IPS-18a (cell line): ENCODE measurements around the gene LARP1.

Source experiments
- H3K27ac ChIP-seq: one replicate; pipeline ENCODE4 v1.5.1; 2013; ENCODE audit warnings: low read length
- H3K27me3 ChIP-seq: one replicate; pipeline ENCODE4 v1.6.1; 2013; ENCODE audit warnings: mild to moderate bottlenecking, low read length; ENCODE audit not compliant: control insufficient read depth, insufficient read depth
- H3K36me3 ChIP-seq: one replicate; pipeline ENCODE4 v1.6.1; 2013; ENCODE audit warnings: low read depth, low read length; ENCODE audit not compliant: control insufficient read depth
- H3K4me1 ChIP-seq: one replicate; pipeline ENCODE4 v1.6.1; 2013; ENCODE audit warnings: low read depth, low read length; ENCODE audit not compliant: control insufficient read depth
- H3K4me3 ChIP-seq: one replicate; pipeline ENCODE4 v1.5.1; 2013; ENCODE audit warnings: low read length
- H3K9ac ChIP-seq: one replicate; pipeline ENCODE4 v1.6.1; 2013; ENCODE audit warnings: mild to moderate bottlenecking, low read length, moderate library complexity
- H3K9me3 ChIP-seq: one replicate; pipeline ENCODE4 v1.6.1; 2013; ENCODE audit warnings: low read depth, low read length; ENCODE audit not compliant: control insufficient read depth

LARP1 gene

DNA sequence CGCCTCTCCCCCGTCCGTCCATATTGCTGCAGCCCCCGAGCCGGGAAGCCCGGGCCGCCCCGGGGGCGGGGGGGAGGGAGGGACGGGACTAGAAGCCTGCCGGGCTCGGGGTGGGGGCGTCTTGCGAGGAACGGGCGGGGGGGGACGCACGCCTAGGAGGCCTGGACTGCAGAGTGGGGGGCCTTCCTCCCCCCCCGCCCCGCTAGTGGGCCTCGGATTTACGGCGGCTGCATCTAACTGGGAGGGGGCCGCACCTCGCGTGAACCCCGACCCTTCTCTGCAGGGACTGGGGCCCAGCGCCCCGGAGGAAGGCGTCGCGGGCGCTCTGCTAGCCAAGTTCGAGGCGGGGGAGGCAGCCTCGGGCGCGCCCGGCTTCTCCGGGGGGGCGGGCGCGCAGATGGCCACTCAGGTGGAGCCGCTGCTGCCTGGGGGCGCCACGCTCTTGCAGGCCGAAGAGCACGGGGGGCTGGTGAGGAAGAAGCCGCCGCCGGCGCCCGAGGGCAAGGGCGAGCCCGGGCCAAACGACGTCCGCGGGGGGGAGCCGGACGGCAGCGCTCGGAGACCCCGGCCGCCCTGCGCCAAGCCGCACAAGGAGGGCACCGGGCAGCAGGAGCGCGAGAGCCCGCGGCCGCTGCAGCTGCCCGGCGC lies at the start of gene LARP1:
LARP1 (plus strand) TSS at position 17 of the 648 bp plus-strand sequence; CDS start at position 398, 381 bp downstream.
- Histone ChIP-seq H3K4me1 (peaks cover 40% of the 10 kb centered on the region), H3K27ac (peak within 1 kb of the TSS; percentile 89), H3K36me3 (no peaks in the 10 kb centered on the region), H3K27me3 (no peaks in the 10 kb centered on the region), H3K9me3 (no peaks in the 10 kb centered on the region), H3K9ac (peak within 1 kb of the TSS; percentile 91), H3K4me3 (peak within 1 kb of the TSS; percentile 94)

DNA sequence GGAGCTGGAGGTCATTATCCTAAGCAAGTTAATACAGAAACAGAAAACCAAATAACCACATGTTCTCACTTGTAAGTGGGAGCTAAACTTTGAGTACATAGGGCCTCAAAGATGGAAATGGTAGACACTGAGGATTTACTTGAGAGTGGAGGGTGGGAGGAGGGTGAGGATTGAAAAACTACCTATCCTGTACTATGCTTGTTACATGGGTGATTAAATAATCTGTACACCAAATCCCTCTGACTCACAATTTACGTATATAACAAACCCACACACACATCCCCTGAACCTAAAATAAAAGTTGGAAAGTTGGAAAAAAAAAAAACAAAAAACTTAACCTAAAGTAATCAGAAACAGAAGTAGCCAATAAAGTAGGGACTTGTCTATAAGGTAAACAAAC lies 48.8 kb upstream of the LARP1 start:
- H3K27ac ChIP-seq: no peak overlapping the region
- H3K9me3 ChIP-seq: no peaks in the 10 kb centered on the region
- no peak overlapping the region for H3K4me3 ChIP-seq
- no peak overlapping the region for H3K9ac ChIP-seq
- peaks cover 4% of the 10 kb centered on the region for H3K4me1 ChIP-seq
- H3K27me3 ChIP-seq: no peaks in the 10 kb centered on the region
- no peaks in the 10 kb centered on the region for H3K36me3 ChIP-seq

DNA sequence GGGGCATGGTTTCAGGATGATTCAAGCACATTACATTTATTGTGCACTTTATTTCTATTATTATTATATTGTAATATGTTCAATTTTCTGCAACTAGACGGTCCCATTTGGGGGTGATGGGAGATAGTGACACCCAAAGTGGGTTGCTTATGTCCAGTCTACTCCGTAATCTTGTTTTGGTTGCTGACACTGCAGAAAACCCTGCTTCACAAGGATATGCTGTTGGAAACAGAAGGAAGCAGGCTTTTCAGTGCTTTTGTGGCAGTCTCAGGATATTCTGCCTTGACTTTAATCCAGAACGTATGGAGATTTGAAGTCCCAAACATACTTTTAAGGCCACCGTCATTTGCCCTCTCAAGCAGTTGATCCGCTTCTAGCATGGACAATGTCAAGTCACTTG lies 47.5 kb upstream of the LARP1 start:
- H3K36me3 ChIP-seq: no peaks in the 10 kb centered on the region
- H3K27me3 ChIP-seq: no peaks in the 10 kb centered on the region
- H3K27ac ChIP-seq: no peak overlapping the region
- no peaks in the 10 kb centered on the region for H3K9me3 ChIP-seq
- H3K9ac ChIP-seq: no peak overlapping the region
- H3K4me1 ChIP-seq: peaks cover 12% of the 10 kb centered on the region
- H3K4me3 ChIP-seq: no peak overlapping the region

DNA sequence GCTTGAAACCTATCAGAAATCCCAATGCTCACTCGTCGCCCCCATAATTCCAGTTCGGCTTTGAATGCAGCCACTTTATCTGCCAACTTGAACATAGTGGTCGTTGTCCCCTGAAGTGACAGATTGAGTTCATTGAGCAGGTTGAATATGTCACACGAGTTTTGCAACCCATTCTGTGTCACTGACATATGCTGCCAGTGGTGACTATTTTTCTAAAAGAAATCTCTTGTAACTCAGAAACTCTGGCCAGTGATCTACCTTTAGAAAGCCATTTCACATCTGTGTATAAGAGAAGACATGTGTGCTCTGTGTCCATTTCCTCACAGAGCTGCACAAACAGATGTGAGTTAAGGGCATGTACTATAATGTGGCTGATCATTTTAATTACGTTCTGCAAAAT lies 47.0 kb upstream of the LARP1 start:
- Histone ChIP-seq H3K27me3 (no peaks in the 10 kb centered on the region), H3K9me3 (no peaks in the 10 kb centered on the region), H3K36me3 (no peaks in the 10 kb centered on the region), H3K27ac (no peak overlapping the region), H3K9ac (no peak overlapping the region), H3K4me3 (no peak overlapping the region), H3K4me1 (peaks cover 16% of the 10 kb centered on the region)

DNA sequence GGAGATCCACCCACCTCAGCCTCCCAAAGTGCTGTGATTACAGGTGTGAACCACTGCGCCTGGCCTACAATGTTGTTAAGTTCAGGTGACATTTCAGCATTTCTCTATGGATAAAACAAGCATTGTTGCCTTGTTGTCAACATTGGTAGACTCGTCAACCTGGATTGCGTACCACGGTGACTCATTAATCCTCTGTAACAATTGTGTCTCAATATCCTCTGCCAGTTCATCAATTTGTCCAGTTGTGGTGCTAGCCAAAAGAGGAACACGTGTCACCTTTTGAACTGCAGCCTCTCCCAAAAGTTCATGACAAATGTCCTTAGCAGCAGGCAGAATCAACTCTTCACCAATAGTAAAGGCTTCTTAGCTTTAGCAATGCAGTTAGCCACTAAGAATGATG lies 46.3 kb upstream of the LARP1 start:
- no peak overlapping the region for H3K9ac ChIP-seq
- H3K27me3 ChIP-seq: no peaks in the 10 kb centered on the region
- H3K36me3 ChIP-seq: no peaks in the 10 kb centered on the region
- H3K9me3 ChIP-seq: no peaks in the 10 kb centered on the region
- H3K4me1 ChIP-seq: peaks cover 23% of the 10 kb centered on the region
- H3K27ac ChIP-seq: no peak overlapping the region
- no peak overlapping the region for H3K4me3 ChIP-seq

DNA sequence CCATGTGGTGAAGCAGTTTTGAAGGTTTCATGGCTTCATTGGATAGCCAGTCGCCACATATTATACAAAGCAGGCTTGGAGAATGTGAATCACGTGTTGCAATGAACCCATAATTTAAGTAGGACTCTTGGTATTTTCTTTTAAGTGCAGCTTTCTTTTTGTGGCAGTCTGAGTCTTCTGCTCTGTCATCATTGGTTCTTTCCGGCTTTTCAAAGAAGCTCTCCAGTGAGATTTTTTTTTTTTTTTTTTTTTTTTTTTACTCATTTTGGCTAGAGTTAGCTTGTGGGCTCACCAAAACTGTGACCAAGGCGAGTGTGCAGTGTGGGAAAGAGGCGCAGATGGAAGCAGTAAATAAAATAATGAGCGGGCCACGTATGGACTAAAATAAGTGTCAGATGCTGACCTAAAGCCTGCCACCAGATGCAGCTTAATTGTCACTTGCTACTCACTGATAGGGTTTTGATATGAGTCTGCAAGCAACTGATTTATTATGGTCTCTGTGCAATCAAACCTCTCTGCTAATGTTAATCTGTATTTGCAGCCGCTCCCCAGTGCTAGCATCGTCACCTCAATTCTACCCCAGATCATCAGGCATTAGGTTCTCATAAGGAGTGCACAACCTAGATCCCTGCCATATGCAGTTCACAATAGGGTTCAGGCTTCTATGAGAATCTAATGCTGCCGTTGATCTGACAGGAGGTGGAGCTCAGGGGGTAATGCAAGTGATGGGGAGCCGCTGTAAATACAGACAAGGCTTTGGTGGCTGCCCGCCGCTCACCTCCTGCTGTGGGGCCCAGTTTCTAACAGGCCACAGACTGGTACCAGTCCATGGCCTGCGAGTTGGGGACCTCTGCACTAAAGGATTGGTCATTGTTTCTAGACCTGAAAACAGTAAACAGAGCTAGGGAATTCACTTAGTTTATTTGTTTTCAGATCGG lies 45.5 kb upstream of the LARP1 start:
- Histone ChIP-seq H3K4me1 (peaks cover 31% of the 10 kb centered on the region), H3K9me3 (no peaks in the 10 kb centered on the region), H3K4me3 (no peak overlapping the region), H3K27ac (no peak overlapping the region), H3K36me3 (no peaks in the 10 kb centered on the region), H3K27me3 (no peaks in the 10 kb centered on the region), H3K9ac (no peak overlapping the region)

DNA sequence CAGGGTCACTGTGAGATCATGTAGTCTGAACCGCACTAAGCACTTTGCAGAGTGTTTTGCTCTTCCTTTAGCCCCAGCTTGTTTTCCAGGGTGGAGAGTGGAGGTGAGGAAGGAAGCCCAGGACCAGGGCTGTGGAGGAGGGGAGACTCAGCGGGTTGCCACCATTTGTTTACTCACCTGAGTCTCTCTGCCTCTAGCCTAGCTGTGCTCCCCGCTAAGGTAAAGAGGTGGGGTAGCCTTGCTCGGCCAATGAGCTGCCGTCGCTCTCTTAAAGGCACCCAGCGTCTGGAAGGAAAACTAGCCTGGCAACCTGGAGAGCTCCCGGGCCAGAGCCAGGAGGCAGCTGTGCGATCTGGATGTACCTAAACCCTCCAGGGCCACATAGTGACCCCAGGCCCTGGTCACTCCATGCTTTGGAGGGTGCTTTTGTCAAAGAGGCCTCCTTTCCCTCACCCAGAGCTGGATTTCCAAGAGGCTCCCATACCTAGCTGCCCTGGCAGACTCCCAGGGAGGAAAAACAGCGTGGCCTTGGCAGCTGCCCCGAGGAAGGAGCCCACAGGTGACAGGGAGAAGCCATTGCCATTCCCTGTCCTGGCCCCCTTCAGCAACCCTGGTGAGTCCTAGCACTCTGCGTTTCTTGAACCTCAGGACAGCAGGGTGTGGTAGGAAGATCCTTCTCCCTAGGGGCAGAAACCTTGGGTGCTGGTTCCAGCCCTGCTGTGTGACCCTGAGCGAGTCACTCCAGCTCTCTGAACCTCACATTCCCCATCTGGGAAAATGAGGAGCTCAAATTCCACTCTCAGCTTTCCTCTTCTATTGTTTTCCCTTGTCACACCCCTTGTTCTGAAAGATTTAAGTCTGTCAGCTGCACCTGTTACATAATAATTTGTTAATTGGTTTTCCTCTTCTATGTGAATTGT lies 42.4 kb upstream of the LARP1 start:
- Histone ChIP-seq H3K9me3 (no peaks in the 10 kb centered on the region), H3K36me3 (no peaks in the 10 kb centered on the region), H3K27ac (peak overlapping the region; percentile 10), H3K4me1 (peaks cover 31% of the 10 kb centered on the region), H3K27me3 (no peaks in the 10 kb centered on the region), H3K4me3 (peak overlapping the region; percentile 36), H3K9ac (no peak overlapping the region)

DNA sequence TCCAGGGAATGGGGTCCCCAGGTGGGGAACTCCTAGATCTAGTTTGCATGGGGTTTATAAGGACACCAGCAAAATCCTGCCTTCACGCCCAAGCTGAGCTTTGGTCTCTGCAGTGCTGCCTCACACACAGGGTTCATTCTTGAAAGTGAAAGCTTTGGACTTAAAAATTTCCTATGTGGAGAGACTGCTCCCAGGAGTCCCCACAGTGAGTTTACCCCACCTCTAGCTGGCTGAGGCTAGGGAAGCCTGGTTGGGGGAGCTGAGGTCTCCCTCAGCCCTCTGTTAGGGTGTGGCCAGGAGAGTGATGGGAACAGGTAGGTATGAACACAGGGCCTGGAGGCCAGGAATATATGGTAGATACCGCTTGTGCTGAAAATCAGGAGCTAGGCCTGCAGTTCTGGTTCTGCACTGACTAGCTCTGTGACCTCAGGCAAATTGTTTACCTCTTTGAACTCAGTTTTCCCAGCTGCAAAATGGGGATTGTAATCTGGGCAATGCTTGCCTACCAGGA lies 41.5 kb upstream of the LARP1 start:
- no peaks in the 10 kb centered on the region for H3K36me3 ChIP-seq
- no peaks in the 10 kb centered on the region for H3K27me3 ChIP-seq
- H3K9me3 ChIP-seq: no peaks in the 10 kb centered on the region
- no peak overlapping the region for H3K4me3 ChIP-seq
- peaks cover 31% of the 10 kb centered on the region for H3K4me1 ChIP-seq
- H3K27ac ChIP-seq: no peak overlapping the region
- no peak overlapping the region for H3K9ac ChIP-seq

DNA sequence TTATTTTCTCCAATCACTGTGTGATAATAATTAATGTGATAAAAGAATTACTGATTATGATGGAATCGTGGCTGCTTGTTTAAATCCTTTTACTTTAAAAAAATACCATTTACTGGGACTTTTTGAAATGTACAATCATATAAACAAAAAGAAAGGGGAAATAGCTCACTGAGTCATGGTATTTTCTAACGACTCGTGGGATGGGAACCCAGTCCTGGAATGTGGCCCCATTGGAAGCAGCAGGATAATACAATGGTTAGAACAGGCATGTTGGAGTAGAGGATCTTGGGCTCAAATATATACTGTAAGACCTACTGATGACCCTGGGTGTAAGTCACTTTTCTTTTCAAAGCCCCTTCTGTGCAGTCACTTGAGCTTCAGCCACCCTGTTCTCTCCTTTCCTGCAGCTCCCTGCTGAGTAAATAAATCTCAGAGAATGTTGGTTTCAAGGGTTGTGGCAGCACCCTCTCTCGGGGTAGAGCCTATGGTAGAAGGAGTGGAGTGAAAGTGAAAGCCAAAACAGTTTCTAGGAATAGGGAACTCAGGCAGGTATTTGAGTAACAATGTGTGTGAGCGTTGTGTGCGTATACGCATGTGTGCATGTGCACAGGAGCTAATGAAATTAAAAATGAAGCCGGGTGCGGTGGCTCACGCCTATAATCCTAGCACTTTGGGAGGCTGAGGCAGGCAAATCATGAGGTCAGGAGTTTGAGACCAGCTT lies 40.8 kb upstream of the LARP1 start:
- no peaks in the 10 kb centered on the region for H3K9me3 ChIP-seq
- H3K36me3 ChIP-seq: no peaks in the 10 kb centered on the region
- no peaks in the 10 kb centered on the region for H3K27me3 ChIP-seq
- no peak overlapping the region for H3K9ac ChIP-seq
- peaks cover 31% of the 10 kb centered on the region for H3K4me1 ChIP-seq
- H3K4me3 ChIP-seq: no peak overlapping the region
- no peak overlapping the region for H3K27ac ChIP-seq

DNA sequence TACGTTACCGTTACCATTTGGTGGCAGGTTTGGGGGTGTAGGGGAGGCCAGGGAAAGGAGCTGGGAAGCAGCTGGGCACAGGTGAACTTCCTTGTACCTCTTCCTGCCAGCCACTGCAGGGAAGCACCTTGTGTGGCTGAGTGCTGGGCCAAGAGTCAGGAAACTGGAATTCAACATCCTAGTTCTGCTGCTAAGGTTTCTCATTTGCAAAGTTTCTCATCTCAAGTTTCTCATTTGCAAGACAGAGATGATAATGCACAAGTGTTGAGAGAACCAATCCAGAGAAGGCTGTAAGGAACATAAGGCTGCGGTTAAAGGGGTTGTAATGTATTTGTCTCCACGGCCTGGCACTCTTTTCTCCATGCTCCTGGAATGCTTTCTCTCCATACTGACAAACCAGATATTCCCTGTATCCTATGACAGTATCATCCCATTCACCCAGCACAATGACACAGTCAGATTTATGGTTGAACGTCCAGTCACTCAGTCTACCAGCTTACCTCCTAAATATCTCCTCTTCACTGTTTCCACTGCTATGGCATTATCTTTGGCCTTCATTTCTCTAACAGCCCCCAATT lies 33.6 kb upstream of the LARP1 start:
- Histone ChIP-seq H3K36me3 (no peaks in the 10 kb centered on the region), H3K4me1 (peaks cover 25% of the 10 kb centered on the region), H3K9ac (no peak overlapping the region), H3K4me3 (peak overlapping the region; percentile 28), H3K9me3 (no peaks in the 10 kb centered on the region), H3K27ac (no peak overlapping the region), H3K27me3 (no peaks in the 10 kb centered on the region)
